ENCODE data around the gene MAST3.
A peak's percentile ranks its signal among the peaks of the same experiment; 100 is the strongest.

MAST3 gene

DNA sequence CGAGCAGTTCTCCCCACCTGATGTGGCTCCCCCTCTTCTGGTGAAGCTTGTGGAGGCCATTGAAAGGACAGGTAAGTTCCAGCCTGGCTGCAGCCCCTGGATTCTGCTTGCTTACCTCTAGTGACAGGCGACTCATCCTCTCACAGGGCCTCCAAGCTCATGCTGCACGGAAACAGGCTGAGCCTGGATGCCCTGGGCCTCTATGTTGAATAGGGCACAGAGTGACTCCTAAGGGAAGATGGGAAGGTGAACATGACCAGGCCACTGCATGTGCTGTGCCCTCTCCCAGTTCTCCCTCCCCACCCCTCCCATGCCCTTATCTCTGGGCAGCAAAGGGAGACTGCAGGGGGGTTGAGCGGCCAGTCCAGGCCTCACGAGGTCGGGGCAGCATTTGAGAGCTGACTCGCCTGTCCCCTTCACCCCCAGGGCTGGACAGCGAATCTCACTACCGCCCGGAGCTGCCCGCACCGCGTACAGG, 63.0 kb downstream of the MAST3 start:
- Mint-ChIP-seq H3K36me3 (ENCODE audit: low read depth) (peaks cover 22% of the 10 kb centered on the region), H3K27ac (no peak overlapping the region), H3K4me1 (peaks cover 28% of the 10 kb centered on the region), H3K27me3 (ENCODE audit: low read depth, poor library complexity) (no peaks in the 10 kb centered on the region), H3K9me3 (no peaks in the 10 kb centered on the region), H3K4me3 (peak overlapping the region; percentile 16)
- DNase-seq: no peak
- no peak for TF ChIP-seq CTCF (IDR thresholded peaks at IDR 0.05)

GRCh38 chr19:18160971-18161635, 63.5 kb downstream of the MAST3 start:
- Mint-ChIP-seq H3K4me3 (peak overlapping the region; percentile 49), H3K27ac (no peak overlapping the region), H3K4me1 (peaks cover 27% of the 10 kb centered on the region), H3K27me3 (ENCODE audit: low read depth, poor library complexity) (no peaks in the 10 kb centered on the region), H3K36me3 (ENCODE audit: low read depth) (peaks cover 27% of the 10 kb centered on the region), H3K9me3 (no peaks in the 10 kb centered on the region)
- DNase-seq: peak; percentile 86
- no peak for TF ChIP-seq CTCF (IDR thresholded peaks at IDR 0.05)

DNA sequence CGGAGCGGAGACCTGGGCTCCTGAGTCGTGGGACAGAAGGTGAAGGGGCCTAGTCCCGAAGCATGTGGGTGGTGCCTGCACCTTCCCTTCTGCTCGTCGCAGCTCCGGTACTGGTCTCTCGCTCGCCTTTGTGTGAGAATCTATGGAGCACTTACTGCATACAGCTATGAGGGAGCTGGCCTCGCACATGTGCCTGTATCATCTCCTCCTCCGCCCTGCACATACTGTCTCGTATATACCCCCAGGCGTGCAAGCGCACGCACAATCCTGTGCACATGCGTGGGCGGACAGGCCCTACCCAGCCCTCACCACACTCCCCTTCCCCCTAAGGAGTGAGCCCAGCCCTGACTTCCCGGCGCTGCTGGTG, 64.0 kb downstream of the MAST3 start:
- H3K27me3 Mint-ChIP-seq (ENCODE audit: low read depth, poor library complexity): no peaks in the 10 kb centered on the region
- peak overlapping the region; percentile 49 for H3K4me3 Mint-ChIP-seq
- peaks cover 27% of the 10 kb centered on the region for H3K36me3 Mint-ChIP-seq (ENCODE audit: low read depth)
- H3K9me3 Mint-ChIP-seq: no peaks in the 10 kb centered on the region
- DNase-seq: no peak
- TF ChIP-seq CTCF (IDR thresholded peaks at IDR 0.05): no peak
- no peak overlapping the region for H3K27ac Mint-ChIP-seq
- H3K4me1 Mint-ChIP-seq: peaks cover 22% of the 10 kb centered on the region

GRCh38 chr19:18164072-18164471, 66.5 kb downstream of the MAST3 start:
- H3K36me3 Mint-ChIP-seq (ENCODE audit: low read depth): peaks cover 45% of the 10 kb centered on the region
- H3K4me1 Mint-ChIP-seq: peaks cover 11% of the 10 kb centered on the region
- no peak overlapping the region for H3K4me3 Mint-ChIP-seq
- H3K27me3 Mint-ChIP-seq (ENCODE audit: low read depth, poor library complexity): no peaks in the 10 kb centered on the region
- H3K27ac Mint-ChIP-seq: no peak overlapping the region
- no peak for DNase-seq
- no peaks in the 10 kb centered on the region for H3K9me3 Mint-ChIP-seq
- TF ChIP-seq CTCF (IDR thresholded peaks at IDR 0.05): no peak

- H3K27me3 Mint-ChIP-seq (ENCODE audit: low read depth, poor library complexity): peaks cover 3% of the 10 kb centered on the region
- DNase-seq: no peak
- no peak overlapping the region for H3K27ac Mint-ChIP-seq
- H3K36me3 Mint-ChIP-seq (ENCODE audit: low read depth): peaks cover 54% of the 10 kb centered on the region
- H3K4me3 Mint-ChIP-seq: no peak overlapping the region
- no peak for TF ChIP-seq CTCF (IDR thresholded peaks at IDR 0.05)
- no peaks in the 10 kb centered on the region for H3K9me3 Mint-ChIP-seq
- peaks cover 9% of the 10 kb centered on the region for H3K4me1 Mint-ChIP-seq
These were observed 68.4 kb downstream of the MAST3 start for GRCh38 chr19:18165794-18166544.

Data from nephron progenitor cell (in vitro differentiated cells).